GM18507 (cell line): ENCODE data around the gene EPHA7.

Source experiments
- DNase-seq: peaks from one replicate; pipeline ENCODE4 v3.0.0; 2011; ENCODE audit warnings: low read depth; ENCODE audit not compliant: insufficient read length; ENCODE audit errors: extremely low spot score
- FAIRE-seq: peaks from 2 replicates; lab custom pipeline; 2011; peaks lifted over from hg19 to GRCh38; lab: Jason Lieb, UNC

EPHA7 gene

GRCh38 chr6:93419304-93420162 lies at the start of gene EPHA7:
TSS of gene EPHA7 (minus strand) at chr6:93419559. CDS start at chr6:93419341, 218 bp downstream.
- peak; percentile 23 for DNase-seq
- no peak for FAIRE-seq

- FAIRE-seq (no peak), DNase-seq (no peak)
Observed at GRCh38 chr6:93468291-93468690, 48.9 kb upstream of the EPHA7 start.

- FAIRE-seq = no peak
- DNase-seq = no peak
Observed at GRCh38 chr6:93454533-93454932, 35.2 kb upstream of the EPHA7 start.

- FAIRE-seq = no peak
Observed at GRCh38 chr6:93453956-93454355, 34.6 kb upstream of the EPHA7 start.

GRCh38 chr6:93447874-93448273 lies 28.5 kb upstream of the EPHA7 start:
- DNase-seq (no peak), FAIRE-seq (no peak)

More at GRCh38 chr6:93453956-93454355, 34.6 kb upstream of the EPHA7 start:
- no peak for DNase-seq

GRCh38 chr6:93437491-93437890 lies 18.1 kb upstream of the EPHA7 start:
- DNase-seq (no peak), FAIRE-seq (no peak)

- FAIRE-seq (no peak), DNase-seq (no peak)
Observed at GRCh38 chr6:93433592-93433991, 14.2 kb upstream of the EPHA7 start.

- no peak for DNase-seq
- FAIRE-seq = no peak
Observed at GRCh38 chr6:93424303-93425064, 5.1 kb upstream of the EPHA7 start.

- DNase-seq (no peak), FAIRE-seq (no peak)
Observed at GRCh38 chr6:93423542-93423941, 4.2 kb upstream of the EPHA7 start.

GRCh38 chr6:93420163-93420795 lies 920 bp upstream of the EPHA7 start:
- no peak for DNase-seq

GRCh38 chr6:93418408-93419303 lies 703 bp downstream of the EPHA7 start:
- no peak for FAIRE-seq
- DNase-seq = no peak

More at GRCh38 chr6:93420163-93420795, 920 bp upstream of the EPHA7 start:
- no peak for FAIRE-seq

- DNase-seq (no peak), FAIRE-seq (no peak)
Observed at GRCh38 chr6:93418033-93418407, 1.3 kb downstream of the EPHA7 start.

- DNase-seq (no peak), FAIRE-seq (no peak)
Observed at GRCh38 chr6:93417421-93418013, 1.8 kb downstream of the EPHA7 start.

- DNase-seq (no peak), FAIRE-seq (no peak)
Observed at GRCh38 chr6:93416571-93417420, 2.6 kb downstream of the EPHA7 start.

- FAIRE-seq (no peak), DNase-seq (no peak)
Observed at GRCh38 chr6:93413190-93413589, 6.2 kb downstream of the EPHA7 start.

- FAIRE-seq (no peak), DNase-seq (no peak)
Observed at GRCh38 chr6:93412452-93412851, 6.9 kb downstream of the EPHA7 start.

GRCh38 chr6:93407186-93407585 lies 12.2 kb downstream of the EPHA7 start:
- no peak for DNase-seq
- FAIRE-seq = no peak

- no peak for FAIRE-seq
- DNase-seq = no peak
Observed at GRCh38 chr6:93403390-93403789, 16.0 kb downstream of the EPHA7 start.
